Inferior parietal cortex (tissue), 1 donor: ENCODE measurements around the gene SEM1.
"Not testable (repeated sequence)": the region's sequence is repeated elsewhere in the genome, so short reads cannot be mapped to it uniquely, and the experiment has no call there.

ENCODE experiments used
- DNase-seq: peaks from one replicate; pipeline ENCODE4 v3.0.0-alpha.2; 2016; ENCODE audit errors: extremely low spot score

SEM1 gene

GRCh38 chr7:96663457-96663856, 46.2 kb downstream of the SEM1 start:
- DNase-seq: no peak

- DNase-seq: not testable (repeated sequence)
These were observed 47.5 kb downstream of the SEM1 start for GRCh38 chr7:96662151-96662550.

GRCh38 chr7:96658022-96658412, 51.6 kb downstream of the SEM1 start:
- DNase-seq: no peak

GRCh38 chr7:96657347-96658021, 52.2 kb downstream of the SEM1 start:
- no peak for DNase-seq

- no peak for DNase-seq
These were observed 53.7 kb downstream of the SEM1 start for GRCh38 chr7:96655956-96656355.

- no peak for DNase-seq
These were observed 54.9 kb downstream of the SEM1 start for GRCh38 chr7:96654630-96655188.

- DNase-seq: no peak
These were observed 59.7 kb downstream of the SEM1 start for GRCh38 chr7:96649981-96650380.

GRCh38 chr7:96648784-96649183, 60.9 kb downstream of the SEM1 start:
- no peak for DNase-seq

- DNase-seq: no peak
These were observed 61.9 kb downstream of the SEM1 start for GRCh38 chr7:96647733-96648132.

GRCh38 chr7:96645084-96645483, 64.6 kb downstream of the SEM1 start:
- no peak for DNase-seq

- DNase-seq: not testable (repeated sequence)
These were observed 66.2 kb downstream of the SEM1 start for GRCh38 chr7:96643436-96643835.

- DNase-seq: no peak
These were observed 69.6 kb downstream of the SEM1 start for GRCh38 chr7:96640054-96640453.
